ENCODE data around the gene TRMO. TPM values are rescaled to one million over a fixed set of nuclear protein-coding genes. Genes with fewer than 3 reads are reported as not detected.

Gene TRMO
- total RNA-seq, 1 donor from 2014 or later = 6.8 TPM

DNA sequence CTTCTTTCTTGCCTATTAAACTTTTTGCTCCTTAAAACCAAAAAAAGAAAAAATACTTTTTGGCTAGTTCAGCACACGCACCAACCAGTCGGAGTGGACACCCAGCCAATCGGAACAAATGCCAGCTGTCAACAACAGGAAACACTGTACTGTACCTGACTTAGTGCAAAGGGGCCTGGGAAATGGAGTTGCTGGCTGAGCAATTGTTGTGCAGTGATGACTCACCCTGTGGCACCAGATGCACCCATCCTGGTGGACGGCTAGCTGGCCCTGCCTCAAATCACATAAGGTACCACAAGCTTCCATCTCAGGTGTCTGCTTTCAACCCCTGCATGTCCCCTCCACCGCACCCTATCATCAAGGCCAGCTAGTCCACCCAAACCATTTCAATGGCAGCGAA lies 48.4 kb downstream of the TRMO start:
- no peak for TF ChIP-seq CTCF (IDR thresholded peaks at IDR 0.05; ENCODE audit: unreplicated experiment)
- no peak overlapping the region for H3K4me3 Mint-ChIP-seq (ENCODE audit: unreplicated experiment)
- H3K27ac Mint-ChIP-seq (ENCODE audit: unreplicated experiment) = no peak overlapping the region
- H3K4me1 Mint-ChIP-seq (ENCODE audit: unreplicated experiment) = no peaks in the 10 kb centered on the region
- H3K36me3 Mint-ChIP-seq (ENCODE audit: low read depth, unreplicated experiment) = no peaks in the 10 kb centered on the region
- peaks cover 2% of the 10 kb centered on the region for H3K27me3 Mint-ChIP-seq (ENCODE audit: unreplicated experiment)
- H3K9me3 Mint-ChIP-seq (ENCODE audit: unreplicated experiment) = no peaks in the 10 kb centered on the region
- DNase-seq (ENCODE audit: low spot score) = no peak

DNA sequence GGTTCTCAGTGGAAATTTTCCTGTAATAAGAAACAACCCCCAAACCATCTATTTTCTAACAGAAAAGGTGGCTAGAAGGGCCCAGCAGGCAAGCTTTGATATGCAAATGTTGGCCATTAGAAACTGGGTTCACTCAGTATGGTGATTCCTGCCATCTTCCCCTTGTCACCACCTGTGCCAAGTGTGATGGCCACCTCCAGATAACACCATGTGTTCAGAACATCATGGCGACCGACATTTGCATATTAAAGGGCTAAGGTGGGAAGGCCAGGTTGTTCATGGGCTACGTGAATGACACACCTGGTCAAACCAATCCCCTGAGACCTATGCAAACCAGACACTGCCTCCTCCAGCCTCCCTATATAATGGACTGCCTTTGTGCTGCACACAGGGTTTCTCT lies 48.9 kb downstream of the TRMO start:
- Mint-ChIP-seq H3K9me3 (ENCODE audit: unreplicated experiment) (no peaks in the 10 kb centered on the region), H3K4me3 (ENCODE audit: unreplicated experiment) (no peak overlapping the region), H3K36me3 (ENCODE audit: low read depth, unreplicated experiment) (no peaks in the 10 kb centered on the region), H3K27ac (ENCODE audit: unreplicated experiment) (no peak overlapping the region), H3K4me1 (ENCODE audit: unreplicated experiment) (no peaks in the 10 kb centered on the region), H3K27me3 (ENCODE audit: unreplicated experiment) (peaks cover 2% of the 10 kb centered on the region)
- DNase-seq (ENCODE audit: low spot score) = no peak
- no peak for TF ChIP-seq CTCF (IDR thresholded peaks at IDR 0.05; ENCODE audit: unreplicated experiment)

DNA sequence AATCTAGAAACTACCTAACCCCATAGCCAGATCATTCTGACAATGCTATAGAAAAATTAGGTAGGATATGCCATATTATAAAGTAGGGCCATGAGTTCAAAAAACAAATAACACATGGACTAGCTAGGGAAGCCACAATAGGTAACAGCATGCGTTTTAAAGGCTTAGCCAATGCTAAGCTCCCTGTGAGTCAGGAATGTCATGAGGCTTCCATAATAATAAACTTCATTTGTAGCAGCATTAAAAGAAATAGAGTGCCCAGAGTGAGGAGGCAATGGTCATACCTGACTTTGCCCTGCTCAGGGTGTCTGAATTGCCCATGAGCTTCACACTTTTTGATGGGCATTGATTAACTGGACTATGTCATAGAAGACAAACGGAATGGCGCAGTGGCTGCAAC lies 53.4 kb downstream of the TRMO start:
- DNase-seq (ENCODE audit: low spot score) = no peak
- Mint-ChIP-seq H3K9me3 (ENCODE audit: unreplicated experiment) (peaks cover 5% of the 10 kb centered on the region), H3K27me3 (ENCODE audit: unreplicated experiment) (no peaks in the 10 kb centered on the region), H3K36me3 (ENCODE audit: low read depth, unreplicated experiment) (no peaks in the 10 kb centered on the region), H3K4me1 (ENCODE audit: unreplicated experiment) (no peaks in the 10 kb centered on the region), H3K4me3 (ENCODE audit: unreplicated experiment) (no peak overlapping the region), H3K27ac (ENCODE audit: unreplicated experiment) (no peak overlapping the region)
- TF ChIP-seq CTCF (IDR thresholded peaks at IDR 0.05; ENCODE audit: unreplicated experiment) = no peak

DNA sequence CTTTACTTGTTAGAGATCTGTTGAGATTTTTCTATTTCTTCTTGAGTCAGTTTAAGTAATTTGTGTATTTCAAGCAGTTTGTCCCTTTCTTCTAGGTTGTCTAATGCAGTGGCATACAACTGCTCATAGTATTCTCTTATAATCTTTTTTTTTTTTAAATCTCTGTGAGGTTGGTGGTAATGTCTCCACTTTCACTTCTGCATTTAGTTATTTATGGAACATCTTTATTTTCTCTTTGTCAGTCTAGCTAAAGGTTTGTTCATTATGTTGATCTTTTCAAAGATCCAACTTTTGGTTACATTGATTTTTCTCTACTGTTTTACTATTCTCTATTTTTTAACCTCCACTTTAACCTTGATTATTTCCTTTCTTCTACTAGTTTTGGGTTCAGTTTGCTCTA lies 55.5 kb downstream of the TRMO start:
- no peak overlapping the region for H3K4me3 Mint-ChIP-seq (ENCODE audit: unreplicated experiment)
- H3K27me3 Mint-ChIP-seq (ENCODE audit: unreplicated experiment) = peaks cover under 1% of the 10 kb centered on the region
- H3K4me1 Mint-ChIP-seq (ENCODE audit: unreplicated experiment) = no peaks in the 10 kb centered on the region
- no peak for TF ChIP-seq CTCF (IDR thresholded peaks at IDR 0.05; ENCODE audit: unreplicated experiment)
- no peaks in the 10 kb centered on the region for H3K36me3 Mint-ChIP-seq (ENCODE audit: low read depth, unreplicated experiment)
- no peak for DNase-seq (ENCODE audit: low spot score)
- no peak overlapping the region for H3K27ac Mint-ChIP-seq (ENCODE audit: unreplicated experiment)
- H3K9me3 Mint-ChIP-seq (ENCODE audit: unreplicated experiment) = peaks cover 5% of the 10 kb centered on the region

DNA sequence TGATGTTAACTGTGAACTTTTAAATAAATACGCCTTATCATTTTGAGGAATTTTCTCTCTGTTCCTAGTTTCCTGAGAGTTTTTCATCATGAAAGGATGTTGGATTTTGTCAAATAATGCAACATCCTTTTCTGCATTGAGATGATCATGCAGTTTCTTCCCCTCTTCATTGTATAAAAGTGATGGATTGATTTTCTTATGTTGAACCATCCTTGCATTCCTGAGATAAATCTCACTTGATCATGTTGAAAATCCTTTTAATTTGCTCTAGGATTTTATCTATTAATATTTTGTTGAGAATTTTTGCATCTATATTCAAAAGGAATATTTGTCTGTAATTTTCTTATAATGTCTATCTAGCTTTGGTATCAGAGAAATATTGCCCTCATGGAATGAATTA lies 56.0 kb downstream of the TRMO start:
- H3K4me1 Mint-ChIP-seq (ENCODE audit: unreplicated experiment) = no peaks in the 10 kb centered on the region
- peaks cover 3% of the 10 kb centered on the region for H3K27me3 Mint-ChIP-seq (ENCODE audit: unreplicated experiment)
- H3K27ac Mint-ChIP-seq (ENCODE audit: unreplicated experiment) = no peak overlapping the region
- no peaks in the 10 kb centered on the region for H3K36me3 Mint-ChIP-seq (ENCODE audit: low read depth, unreplicated experiment)
- peaks cover 5% of the 10 kb centered on the region for H3K9me3 Mint-ChIP-seq (ENCODE audit: unreplicated experiment)
- TF ChIP-seq CTCF (IDR thresholded peaks at IDR 0.05; ENCODE audit: unreplicated experiment) = no peak
- no peak overlapping the region for H3K4me3 Mint-ChIP-seq (ENCODE audit: unreplicated experiment)
- no peak for DNase-seq (ENCODE audit: low spot score)

All from endothelial cell (in vitro differentiated cells).